ENCODE data around the gene DIAPH1. TPM values are rescaled to one million over a fixed set of nuclear protein-coding genes. Genes with fewer than 3 reads are reported as not detected.

The DIAPH1 gene
- total RNA-seq, 1 donor from 2014 or later, result 23.3 TPM

DNA sequence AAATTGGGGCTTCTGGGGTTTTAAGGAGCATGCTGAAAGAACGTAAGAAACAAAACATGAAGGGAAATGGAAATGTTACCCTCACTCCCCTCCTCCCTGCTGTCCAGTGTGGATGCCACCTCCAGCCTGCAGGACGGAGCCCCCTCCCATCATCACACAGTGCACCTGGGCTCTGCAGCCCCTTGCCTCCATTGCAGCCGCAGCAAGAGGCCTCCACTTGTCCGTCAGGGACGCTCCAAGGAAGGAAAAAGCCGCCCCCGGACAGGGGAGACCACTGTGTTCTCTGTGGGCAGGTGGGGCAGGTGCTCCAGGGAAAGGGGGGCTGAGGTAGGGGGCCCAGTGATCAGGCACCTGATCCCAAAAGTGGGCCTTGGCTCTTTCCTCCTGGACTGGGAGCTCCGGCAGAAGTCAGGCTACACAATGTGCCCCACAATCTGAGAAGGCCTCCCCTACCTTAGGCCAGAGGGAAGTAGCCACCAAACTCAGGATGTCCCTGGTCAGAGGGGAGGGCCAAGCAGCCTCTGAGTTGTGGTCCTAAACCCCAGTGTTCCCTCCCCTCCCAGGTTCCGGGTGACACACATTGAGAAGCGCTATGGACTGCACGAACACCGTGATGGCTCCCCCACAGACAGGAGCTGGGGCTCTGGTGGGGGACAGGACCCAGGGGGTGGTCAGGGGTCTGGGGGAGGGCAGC lies 20.7 kb upstream of the DIAPH1 start:
- no peak for DNase-seq

DNA sequence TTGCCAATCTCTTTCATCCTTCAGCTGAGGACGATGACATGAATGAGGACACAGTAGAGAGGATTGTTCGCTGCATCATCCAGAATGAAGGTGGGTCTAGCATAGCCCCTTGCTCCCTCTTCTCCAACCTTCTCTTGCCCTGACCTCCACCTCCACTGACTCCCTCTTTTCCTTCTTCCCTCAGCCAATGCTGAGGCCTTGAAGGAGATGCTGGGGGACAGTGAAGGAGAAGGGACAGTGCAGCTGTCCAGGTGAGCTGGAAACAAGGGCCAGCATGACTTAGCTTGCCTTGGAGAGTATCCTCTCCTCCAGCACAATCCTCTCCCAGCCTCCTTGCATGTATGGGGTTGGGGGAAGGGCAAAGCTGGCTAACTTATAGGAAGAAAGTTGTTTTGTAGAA lies 20.0 kb upstream of the DIAPH1 start:
- no peak for DNase-seq

DNA sequence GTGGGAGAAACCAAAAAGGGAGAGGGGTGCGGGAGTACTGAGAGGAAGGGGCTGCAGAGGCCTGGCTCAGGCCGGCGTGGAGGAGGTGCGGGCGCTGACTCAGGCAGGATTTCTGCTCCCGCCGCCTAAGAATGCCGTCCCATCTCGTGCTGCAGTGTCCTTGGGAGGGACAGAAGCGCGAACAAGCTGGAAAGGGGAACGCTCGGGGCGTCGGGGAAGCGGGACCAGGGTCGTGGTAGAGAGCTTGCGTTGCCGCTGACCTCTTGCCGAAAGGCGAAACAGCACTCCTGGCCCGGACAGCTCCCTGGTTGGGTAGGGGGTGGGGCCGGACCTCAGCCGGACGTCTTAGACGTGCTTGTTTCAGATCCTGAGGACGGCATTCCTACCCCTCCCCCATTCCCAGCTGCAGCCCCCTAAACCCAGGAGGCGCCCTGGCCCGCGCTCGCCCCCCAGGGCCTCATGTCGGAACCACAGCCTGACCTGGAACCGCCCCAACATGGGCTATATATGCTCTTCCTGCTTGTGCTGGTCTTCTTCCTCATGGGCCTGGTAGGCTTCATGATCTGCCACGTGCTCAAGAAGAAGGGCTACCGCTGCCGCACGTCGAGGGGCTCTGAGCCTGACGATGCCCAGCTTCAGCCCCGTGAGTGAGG lies 19.1 kb upstream of the DIAPH1 start:
- no peak for DNase-seq

DNA sequence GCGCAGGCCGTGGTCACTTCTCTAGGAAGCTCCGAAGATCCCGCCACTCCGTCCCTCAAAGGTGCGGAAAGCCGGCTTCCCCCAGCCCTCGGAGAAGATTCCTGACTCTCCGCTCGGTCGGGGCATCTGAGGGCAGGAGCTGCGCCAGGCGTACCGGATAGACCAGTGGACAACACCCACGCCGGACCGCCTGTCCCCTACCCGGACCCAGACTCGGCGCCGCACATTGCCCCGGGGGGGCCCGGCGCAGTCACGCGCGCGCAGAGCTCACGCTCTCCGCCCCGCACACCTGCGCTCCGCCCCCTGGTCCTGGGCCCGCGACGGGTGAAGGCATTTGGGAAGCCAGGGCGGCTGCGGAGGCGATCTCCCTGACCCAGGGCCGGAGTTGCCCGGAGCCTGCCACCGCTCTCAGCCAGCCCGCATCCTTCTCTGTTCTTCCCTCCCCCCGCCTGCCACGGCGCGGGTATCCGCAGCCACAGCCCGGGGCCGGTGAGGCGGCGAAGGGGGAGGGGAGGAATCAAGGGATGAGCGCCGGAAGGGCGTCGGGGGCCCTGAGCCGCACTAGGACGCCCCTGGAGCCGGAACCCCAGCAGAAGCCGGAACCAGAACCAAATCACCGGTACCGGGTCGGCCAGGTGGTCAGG lies 18.4 kb upstream of the DIAPH1 start:
- DNase-seq, result no peak

DNA sequence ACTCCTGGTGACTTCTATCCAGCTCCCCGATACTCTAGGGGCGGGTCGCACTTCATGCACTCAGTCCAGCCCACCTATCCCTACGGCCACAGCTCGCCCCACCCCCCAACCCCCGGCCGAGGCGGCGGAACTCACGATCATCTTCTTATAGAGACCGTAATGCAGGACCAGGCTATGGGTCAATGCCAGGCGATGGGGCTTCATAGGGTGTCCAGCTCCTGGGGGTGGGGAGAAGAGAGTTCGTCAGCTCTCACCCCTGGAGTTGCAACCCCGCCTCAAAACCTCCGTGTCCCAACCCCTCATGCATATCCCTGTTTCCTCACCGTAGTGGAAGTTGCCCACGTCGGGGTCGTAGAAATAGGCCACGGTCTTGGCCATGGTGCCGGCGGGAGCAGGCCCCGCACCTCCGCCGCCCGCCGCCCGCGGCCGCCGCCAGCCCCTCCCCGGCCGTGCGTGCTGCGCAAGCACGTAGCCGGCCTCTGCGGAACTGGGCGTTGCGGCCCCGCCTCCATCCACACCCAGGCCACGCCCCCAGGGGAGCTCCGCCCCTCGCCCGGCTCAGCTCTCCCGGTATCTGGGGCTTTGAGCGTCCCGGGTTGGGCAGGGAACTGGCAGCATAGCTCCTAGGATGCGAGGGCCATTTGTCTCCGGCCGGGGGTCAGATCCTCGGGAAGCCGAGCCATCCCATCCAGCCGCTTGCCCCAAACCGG lies 17.8 kb upstream of the DIAPH1 start, which contains the start of the genes HDAC3 and RELL2:
HDAC3 (minus strand) TSS at position 437 of the 710 bp plus-strand sequence; CDS start at position 378, 59 bp downstream.
RELL2 (plus strand) TSS at position 585 of the 710 bp plus-strand sequence. CDS start 1,229 bp downstream, outside the sequence.
- peak; percentile 79 for DNase-seq

DNA sequence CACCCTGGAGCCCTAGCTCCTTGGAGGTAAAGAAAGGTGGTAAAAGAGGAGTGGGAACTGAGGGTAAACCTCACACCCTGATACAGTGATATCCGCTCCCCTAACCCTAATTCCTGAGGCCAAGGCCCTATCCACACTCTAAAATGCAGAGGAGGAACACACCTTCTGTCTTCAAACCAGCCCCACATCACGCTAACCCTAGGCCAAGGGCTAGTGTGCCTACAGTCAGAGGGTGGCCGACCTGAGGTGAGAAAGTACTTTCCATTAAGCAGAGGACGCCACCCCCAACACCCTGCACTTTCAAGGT lies 17.3 kb upstream of the DIAPH1 start:
- DNase-seq, result no peak

DNA sequence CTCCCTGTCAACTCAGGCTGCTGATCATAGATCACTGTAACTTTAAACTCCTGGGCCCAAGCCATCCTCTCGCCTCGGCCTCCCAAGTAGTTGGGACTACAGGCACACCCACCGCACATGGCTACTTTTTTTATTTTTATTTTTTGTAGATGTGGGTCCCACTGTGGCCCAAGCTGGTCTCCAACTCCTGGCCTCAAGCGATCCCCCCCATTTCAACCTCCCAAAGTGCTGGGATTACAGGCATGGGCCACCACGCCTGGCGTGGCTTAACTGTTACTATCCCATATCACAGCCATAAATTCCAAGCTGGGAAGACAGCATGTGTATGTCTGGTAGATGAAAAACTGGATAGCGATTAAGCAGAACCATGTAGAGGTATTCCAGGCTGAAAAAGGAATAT lies 16.8 kb upstream of the DIAPH1 start:
- no peak for DNase-seq

DNA sequence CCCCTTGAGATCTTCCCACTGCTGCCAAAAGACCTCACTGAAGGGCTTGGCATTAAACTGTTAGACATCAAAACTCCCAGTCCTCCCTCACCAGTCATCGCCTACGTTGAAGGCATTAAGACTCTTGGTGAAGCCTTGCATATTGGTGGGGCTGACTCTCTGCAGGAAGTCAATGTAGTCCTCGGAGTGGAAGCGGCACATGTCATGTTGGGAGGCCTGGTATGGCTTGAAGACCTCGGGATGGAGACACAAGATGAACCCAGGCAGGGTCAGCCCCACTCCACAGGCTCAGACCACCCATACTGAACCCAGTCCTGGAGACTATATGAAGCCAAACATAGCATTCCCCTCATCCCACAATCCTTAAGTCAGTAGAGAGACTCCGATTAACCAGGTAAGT lies 15.9 kb upstream of the DIAPH1 start:
- DNase-seq, result no peak

DNA sequence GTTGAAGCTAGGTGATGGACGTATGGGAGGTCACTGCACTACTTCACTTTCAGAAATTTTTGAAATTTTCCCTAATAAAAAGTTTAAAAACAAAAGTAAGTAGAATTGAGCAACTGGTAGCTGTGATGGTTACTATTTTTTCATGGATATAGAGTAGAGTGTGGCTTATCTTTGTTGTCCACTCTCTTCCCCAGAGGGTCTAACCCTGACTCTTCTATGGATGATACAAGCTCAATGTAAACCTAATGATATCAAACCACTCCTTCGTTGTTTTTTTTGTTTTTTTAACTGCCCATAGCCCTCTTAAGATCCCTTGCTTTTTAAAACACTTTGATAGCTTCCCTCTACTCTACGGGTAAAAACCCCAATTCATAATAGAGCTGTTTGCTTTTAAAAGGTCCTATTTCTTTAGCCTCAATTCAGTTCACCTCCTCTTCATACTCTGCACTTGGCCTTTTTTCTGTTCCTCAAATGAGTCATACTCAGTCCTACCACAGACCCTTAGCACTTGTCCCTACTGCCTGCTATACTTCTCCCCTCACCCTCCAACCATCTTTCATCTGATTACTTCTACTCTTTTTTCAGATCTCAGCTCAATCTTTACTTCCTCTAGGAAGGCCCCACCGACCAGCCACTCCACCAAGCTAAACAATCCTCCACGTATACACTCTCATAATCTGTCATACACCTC lies 15.2 kb upstream of the DIAPH1 start:
- no peak for DNase-seq

DNA sequence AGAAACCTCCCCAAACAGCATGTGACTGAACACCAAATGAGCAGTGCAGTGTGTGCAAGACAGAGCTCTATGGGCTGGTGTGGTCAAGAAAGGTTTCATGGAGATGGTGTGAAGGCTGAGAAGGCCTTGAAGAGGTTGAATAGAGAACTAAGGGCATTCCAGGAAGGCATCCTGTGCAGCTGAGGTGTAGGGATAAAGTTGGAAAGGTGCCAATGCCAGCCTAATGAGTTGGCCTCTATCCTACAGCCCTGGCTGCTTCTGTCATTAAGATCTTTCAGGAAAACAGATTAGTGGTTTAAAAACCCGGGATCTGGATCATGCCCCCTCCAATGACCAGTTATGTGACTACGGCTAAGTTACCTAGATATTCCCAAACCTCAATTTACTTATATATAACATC lies 13.8 kb upstream of the DIAPH1 start:
- DNase-seq, result no peak

DNA sequence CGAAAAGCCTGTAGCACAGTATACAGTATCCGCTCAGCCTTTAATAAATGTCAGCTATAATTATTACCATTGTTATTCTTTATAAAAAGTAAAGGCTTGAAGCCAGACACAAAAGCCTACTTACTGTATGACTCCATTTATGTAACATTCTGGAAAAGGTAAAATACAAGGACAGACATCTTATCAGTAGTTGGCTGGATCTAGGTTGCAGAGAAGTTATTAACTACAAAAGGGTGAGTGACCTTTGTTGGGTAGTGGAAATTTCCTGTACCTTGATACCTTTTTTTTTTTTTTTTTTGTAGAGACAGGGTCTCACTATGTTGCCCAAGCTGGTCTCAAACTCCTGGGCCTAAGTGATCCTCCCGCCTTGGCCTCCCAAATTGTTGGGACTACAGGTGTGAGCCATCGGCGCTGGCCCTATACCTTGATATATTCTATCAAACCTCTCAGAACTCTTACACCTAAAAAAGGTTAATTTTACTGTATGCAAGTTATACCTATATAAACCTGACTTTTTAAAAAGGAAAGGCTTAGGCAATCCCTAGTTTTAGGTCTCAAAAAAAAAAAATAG lies 11.9 kb upstream of the DIAPH1 start:
- no peak for DNase-seq

DNA sequence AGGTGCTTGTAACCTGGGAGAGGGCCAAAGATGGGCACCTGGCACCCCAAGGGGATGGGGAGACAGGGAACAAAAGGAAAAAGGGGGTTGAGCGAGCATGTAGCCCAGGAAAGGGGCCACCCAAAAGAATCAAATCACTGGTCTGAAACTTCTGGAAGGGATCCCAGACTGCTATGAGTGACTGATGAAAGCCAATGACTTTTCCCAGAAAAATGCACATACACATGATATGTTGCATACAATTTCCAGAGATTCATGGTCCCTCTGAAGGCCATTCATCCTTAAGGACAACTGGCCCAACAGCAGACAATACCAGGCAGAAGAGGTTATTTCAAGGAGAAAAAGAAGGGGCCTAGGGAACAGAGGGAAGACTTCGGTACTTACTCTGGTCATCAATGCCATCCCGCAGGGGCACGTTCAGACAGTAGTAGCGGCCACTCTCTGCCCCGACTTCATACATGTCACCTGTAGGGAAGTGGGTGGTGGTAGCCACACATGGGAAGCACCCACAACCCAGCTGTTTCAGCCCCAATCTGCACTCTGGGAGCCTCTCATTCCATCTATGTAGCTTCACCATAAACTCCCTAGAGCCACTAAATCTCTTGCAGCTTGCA lies 9.5 kb upstream of the DIAPH1 start:
- no peak for DNase-seq

DNA sequence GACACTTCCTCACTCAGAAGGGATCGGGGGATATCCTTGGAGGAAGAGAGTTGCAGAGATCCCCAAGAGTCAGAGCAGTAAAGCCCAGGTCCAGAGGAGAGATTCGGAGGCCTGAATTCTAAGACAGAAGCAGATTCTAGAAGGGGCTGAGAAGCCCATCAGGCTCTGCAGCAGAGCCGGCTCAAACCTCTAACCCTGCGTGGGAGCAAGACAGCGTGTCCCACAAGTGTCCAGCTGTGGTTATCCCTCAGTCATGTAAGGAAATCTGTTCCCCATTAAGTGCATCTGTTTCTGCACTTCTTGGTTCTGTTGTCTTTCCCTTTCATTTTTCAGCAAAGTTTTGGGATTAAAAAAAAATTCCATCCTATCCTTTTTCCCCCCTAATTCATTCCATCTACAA lies 4.8 kb upstream of the DIAPH1 start:
- peak; percentile 35 for DNase-seq

DNA sequence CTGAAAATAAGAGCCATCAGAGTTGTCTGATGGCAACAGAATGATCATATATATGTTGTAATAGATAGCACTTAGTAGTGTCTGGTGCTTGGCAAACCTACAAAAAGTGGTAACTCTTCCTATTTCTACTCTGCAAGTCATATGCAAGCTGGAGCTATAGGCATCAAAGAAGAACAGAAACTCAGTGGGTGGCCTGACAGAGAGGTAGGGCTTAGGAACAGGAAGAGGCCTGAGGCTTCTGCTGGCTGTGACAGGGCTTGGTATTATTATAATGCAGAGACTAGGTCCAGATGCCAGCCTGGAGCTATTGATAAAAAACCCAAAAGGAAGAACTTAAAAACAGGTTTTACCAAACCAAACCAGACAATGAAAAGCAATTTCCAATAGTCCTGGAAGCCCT lies 4.4 kb upstream of the DIAPH1 start:
- DNase-seq, result no peak

DNA sequence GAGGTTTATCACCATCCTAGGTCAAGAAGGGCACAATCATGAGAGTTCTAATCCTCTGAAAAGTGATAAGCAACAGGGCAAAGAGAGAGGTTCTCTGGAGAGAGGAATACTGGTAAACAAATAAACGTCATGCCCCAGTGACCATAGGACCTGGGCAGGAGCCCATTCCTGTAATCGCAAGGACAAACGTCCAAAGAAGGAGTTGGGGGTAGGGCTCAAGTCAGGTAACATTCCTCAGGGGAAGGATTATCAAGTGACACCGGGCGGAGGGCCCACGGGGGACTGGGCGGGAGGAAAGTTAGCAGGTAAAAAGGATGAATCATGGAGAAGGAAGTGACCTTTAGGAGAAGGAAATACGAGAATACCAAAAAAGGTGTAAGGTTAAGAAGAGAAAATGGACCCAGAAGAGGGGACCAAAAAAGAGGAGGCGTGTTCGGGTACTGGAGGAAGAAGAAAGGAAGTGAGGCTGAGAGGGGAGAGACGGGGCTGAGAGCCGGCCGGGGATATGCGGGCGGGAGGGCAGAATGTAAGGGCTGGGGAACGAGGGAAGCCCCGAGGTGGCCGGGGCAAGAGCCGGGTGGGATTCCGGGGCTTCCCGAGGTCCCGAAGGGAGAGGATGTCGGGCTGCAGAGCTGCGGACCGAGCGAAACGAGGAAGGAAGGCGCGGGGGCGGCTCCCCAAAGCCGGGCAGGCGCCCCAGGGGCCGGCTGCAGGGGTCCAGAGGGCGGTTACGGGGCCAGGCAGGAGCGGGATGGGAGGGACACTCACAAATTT lies 583 bp downstream of the DIAPH1 start:
- DNase-seq, result no peak

DNA sequence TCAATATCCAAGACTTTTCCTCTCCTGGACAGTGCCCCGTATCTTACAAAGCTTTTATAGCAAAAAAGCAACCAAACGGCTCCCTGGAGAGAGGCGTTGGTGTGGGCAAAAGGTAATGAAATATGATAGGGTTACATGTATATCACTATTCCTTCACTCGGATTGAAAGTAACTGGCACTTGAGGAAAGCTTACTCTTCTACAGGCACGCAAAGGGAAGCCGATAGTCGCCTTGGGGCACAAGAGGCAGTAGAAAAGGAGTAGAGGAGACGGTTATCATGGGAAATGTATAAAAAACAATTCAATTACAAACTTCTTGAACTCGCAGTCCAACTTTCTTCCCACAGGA lies 1.1 kb downstream of the DIAPH1 start:
- DNase-seq, result no peak

DNA sequence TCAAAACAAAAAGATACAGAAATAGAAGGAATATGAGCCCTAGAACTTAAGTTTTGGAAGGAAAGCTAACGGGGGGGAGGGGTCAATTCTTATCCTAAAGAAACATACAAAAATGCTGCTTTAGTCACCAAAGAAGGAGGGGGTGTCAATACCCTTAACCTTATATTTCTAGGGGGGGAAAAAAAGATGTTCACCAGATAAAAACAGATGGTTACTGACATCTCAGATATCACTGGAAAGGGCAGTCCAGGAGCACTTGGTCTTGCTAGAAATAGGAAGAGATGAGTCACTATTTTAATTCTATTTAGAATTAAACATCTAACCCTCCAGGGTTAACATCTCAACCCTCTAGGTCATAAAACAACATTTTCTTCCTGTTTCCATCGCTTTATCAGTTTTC lies 1.7 kb downstream of the DIAPH1 start:
- no peak for DNase-seq

DNA sequence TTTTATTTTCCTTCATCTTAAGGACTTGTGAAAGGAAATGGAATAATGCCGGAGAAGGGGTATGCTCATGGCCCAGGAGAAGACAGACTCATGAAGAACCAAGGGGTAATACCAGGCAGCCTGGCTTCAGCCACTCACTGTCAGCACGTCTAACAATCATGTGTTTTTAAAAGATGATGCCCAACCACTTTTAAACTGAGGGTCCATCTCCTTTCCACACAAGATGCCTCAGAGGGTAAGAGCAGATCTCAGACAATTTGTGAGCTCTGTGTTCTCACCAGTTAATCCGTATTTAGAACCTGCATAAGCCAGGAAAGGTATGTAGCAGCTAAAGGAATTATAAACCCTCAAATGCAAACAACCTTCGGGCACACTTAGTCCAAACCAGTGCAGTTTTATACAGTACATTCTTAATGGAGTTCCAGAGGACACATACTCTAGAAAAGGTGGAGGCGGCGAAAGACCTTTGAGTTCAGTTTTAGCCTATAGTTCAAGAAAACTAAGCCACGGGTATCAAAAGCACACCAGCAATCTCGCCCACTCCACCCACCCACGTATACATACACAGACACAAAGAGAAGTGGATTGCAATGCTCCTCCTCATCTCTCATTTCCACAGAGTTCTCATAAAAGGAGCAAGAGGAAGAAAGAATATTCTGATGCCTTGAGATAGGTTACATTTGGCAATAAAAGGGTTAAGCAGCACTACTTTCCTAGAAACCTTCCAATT lies 2.6 kb downstream of the DIAPH1 start:
- no peak for DNase-seq

DNA sequence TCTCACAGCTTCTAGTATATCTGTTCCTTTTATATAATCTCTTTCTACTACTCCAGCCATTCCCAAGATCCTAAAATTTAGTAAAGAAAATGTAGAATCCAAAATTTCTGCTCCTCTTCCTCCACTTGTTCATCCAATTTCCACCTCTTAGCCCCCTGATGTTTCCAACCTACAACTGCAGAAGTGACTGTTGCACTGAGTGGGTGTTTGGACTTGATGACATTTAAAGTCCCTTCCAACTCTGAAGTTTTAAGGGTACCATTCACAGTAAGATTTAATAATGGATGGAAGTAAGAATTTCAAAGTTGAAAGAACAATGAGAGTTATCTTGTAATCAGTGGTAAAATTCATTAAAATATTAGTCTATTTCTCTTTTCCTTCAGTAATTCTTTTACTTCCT lies 5.5 kb downstream of the DIAPH1 start:
- DNase-seq, result no peak

DNA sequence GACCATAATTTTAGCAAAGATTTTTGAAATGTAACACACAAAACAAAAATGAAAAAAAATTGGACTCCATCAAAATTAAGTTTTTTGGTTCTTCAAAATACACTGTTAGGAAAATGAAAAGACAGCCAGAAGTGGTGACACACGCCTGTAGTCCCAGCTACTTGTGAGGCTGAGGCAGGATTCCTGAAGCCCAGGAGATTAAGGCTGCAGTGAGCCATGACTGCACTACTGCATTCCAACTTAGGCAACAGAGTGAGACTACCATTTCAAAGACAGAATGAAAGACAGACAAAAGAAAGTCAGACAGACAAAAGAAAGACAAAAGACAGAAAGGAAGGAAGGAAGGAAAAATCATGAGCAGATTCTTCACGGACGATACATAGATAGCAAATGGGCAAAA lies 7.5 kb downstream of the DIAPH1 start:
- DNase-seq, result no peak
